Sigmoid colon (tissue), 7 donors: ENCODE measurements around the gene DDX23. TPM values are rescaled to one million over a fixed set of nuclear protein-coding genes. Genes with fewer than 3 reads are reported as not detected.

Experiments
- DNase-seq: peaks from one replicate; pipeline ENCODE4 v3.0.0-alpha.2; 2019
- H3K27ac ChIP-seq, 4 donors: fragments of 200-600 bp; sonication (generic); one replicate each; pipeline ENCODE4 v1.5.1; 2016 to 2019; ENCODE audit warnings: mild to moderate bottlenecking in 1 of 4
- H3K27me3 ChIP-seq, 3 donors: fragments of 200-600 bp; sonication (generic); one replicate each; pipeline ENCODE4 v1.5.1; 2019; ENCODE audit warnings: mild to moderate bottlenecking in 1 of 3
- H3K36me3 ChIP-seq, 4 donors: fragments of 200-600 bp; sonication (generic); one replicate each; pipeline ENCODE4 v1.5.1; 2016 to 2019
- H3K4me1 ChIP-seq, 4 donors: fragments of 200-600 bp; sonication (generic); one replicate each; pipeline ENCODE4 v1.5.1; 2017 to 2019
- H3K4me3 ChIP-seq, 4 donors: fragments of 200-600 bp; sonication (generic); one replicate each; pipeline ENCODE4 v1.5.1; 2017 to 2019; ENCODE audit warnings: mild to moderate bottlenecking in 2 of 4, moderate library complexity in 1 of 4
- H3K9me3 ChIP-seq, 4 donors: fragments of 200-600 bp in 3 of 4; sonication (generic) in 3 of 4; one replicate each; pipeline versions ENCODE4 v1.5.1 to v1.6.1; 2013 to 2019
- CTCF ChIP-seq, 4 experiments: fragments of 450-650 bp in 3 of 4; fragments of 200-600 bp in 1 of 4; IDR thresholded peaks; one replicate each; pipeline ENCODE4 v1.5.1; 2016 to 2019; ENCODE audit warnings: antibody characterized with exemption in 4 of 4, mild to moderate bottlenecking in 3 of 4, moderate library complexity in 2 of 4
- EP300 ChIP-seq, 4 donors: sonication (generic); formaldehyde crosslinking; IDR thresholded peaks; one replicate each; pipeline ENCODE4 v1.6.1; 2017; ENCODE audit warnings: antibody characterized with exemption in 4 of 4
- POLR2A ChIP-seq, 2 donors: fragments of 450-650 bp; IDR thresholded peaks; one replicate each; pipeline ENCODE4 v1.6.1; 2016; ENCODE audit warnings: antibody characterized with exemption in 2 of 2, mild to moderate bottlenecking in 2 of 2, moderate library complexity in 2 of 2
- POLR2AphosphoS5 ChIP-seq, 4 donors: sonication (generic); formaldehyde crosslinking; IDR thresholded peaks; one replicate each; pipeline ENCODE4 v1.6.1; 2017; ENCODE audit warnings: antibody characterized with exemption in 4 of 4
- WGBS, 2 donors: extraction: QIAGEN DNeasy Blood & Tissue Kit; methylation state at CpG; one replicate each; pipeline ENCODE4 v1.1.7; 2013; 5-methylcytosine and 5-hydroxymethylcytosine counted together
- intact Hi-C: fragments of 100-400 bp; cut with DNase I; formaldehyde crosslinking; loops from one replicate; pipeline ENCODE4 v1.15.1; 2023
- polyA plus RNA-seq, 3 donors: library from polyadenylated mRNA; stranded (reverse); fragments of 200-250 nt; gene quantifications; one replicate each; pipeline ENCODE4 v1.2.3, GENCODE V29; 2013
- total RNA-seq, 4 donors: library from RNA; depleted of rRNA; stranded (reverse); fragments of >200 nt; gene quantifications; one replicate each; pipeline ENCODE4 v1.1.0, GENCODE V29; 2016
- donor health status: healthy with polysubstance abuse.
- donor health status: Bipolar disorder and iron deficiency.
- donor health status: healthy.

The DDX23 gene
- 10 to 100 TPM; 52.8 to 91.5 (median 56.3) TPM for total RNA-seq
- polyA plus RNA-seq = 10 to 100 TPM; 32.4 to 72.0 (median 40.7) TPM

DNA sequence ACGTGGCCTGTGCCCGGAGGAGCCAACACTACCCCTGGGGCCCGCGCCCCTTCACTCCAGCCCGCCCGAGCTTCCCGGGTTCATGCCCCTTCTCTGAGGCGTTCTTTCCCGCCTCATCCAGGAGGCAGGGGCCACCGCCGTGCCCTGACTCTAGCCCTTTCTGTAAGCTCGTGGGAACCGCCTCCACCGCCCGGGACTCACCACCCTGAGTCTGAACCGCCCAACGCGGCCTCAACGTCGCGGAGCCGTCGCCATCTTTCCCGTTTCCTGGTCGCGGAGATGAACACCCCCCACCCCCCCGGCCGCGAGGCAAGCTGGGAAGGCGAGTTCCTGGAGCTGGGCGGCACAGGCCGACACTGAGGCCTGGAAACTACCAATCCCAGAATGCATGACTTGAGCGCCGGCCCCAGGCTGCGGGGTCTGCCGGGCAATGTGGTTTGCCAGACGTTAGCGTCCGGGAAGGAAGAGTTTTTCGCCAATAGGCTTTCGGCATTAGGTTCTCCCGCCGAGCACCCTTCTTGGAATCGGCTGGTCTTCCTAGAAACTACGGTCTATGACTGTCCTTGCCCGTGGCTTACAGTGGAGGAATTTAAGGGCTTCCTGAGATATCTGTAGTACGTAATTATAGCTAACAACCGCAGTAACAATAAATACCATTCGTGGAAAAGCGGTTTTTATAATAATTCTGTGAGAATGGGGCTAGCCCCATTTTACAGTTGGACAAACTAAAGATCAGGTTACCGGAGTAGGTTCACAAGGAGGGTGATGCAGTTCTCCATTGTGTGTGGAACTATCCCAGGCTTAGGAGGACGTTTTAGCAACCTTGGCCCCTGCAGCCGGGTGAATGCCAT lies at the start of gene DDX23:
TSS of gene DDX23 (minus strand) at position 281 of the 851 bp plus-strand sequence. CDS start 6,381 bp downstream, outside the sequence.
- TF ChIP-seq POLR2AphosphoS5 (IDR thresholded peaks at IDR 0.05) = peak; percentile 23 to 87 (median 73)
- TF ChIP-seq EP300 (IDR thresholded peaks at IDR 0.05) = peak in 2 of 4 donors; percentile 63 to 82
- no peak for TF ChIP-seq CTCF (IDR thresholded peaks at IDR 0.05)
- no peak for TF ChIP-seq POLR2A (IDR thresholded peaks at IDR 0.05)
- Histone ChIP-seq H3K4me3 (peak within 1 kb of the TSS; percentile 64 to 92 (median 85)), H3K4me1 (peaks cover 0 to 33% (median 24%) of the 10 kb centered on the region in 4 donors), H3K36me3 (peaks cover 0 to 10% (median 0%) of the 10 kb centered on the region in 4 donors), H3K27me3 (no peaks in the 10 kb centered on the region), H3K9me3 (no peaks in the 10 kb centered on the region), H3K27ac (peak within 1 kb of the TSS; percentile 80 to 89 (median 86))
- DNase-seq = peak; percentile 97
- WGBS, 2 donors = 0% methylated on average over 53 of the region's 53 CpGs
- intact Hi-C loops = no loop called here

DNA sequence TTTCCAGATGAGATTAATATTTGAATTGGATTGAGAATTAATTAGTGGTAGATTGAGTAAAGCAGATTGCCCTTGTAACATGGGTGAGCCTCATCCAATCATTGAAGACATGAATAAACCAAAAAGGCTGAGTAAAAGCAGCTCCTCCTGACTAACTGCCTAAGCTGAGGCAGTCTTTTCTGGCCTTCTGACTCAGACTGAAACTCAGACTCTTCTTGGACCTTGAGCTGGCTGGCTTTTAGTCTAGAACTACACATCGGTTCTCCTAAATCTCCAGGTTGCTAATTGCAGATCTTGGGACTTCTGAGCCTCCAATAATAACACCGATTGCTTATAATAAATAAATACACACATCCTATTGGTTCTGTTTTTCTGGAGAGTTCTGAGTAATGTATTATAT lies 49.3 kb upstream of the DDX23 start:
- H3K4me1 ChIP-seq = peaks cover 0 to 8% (median 2%) of the 10 kb centered on the region in 4 donors
- H3K27me3 ChIP-seq = peaks cover 0 to 4% (median 0%) of the 10 kb centered on the region in 3 donors
- WGBS, 2 donors = 81 to 84% methylated on average over 2 of the region's 2 CpGs
- TF ChIP-seq CTCF (IDR thresholded peaks at IDR 0.05) (no peak), POLR2AphosphoS5 (IDR thresholded peaks at IDR 0.05) (no peak), POLR2A (IDR thresholded peaks at IDR 0.05) (no peak), EP300 (IDR thresholded peaks at IDR 0.05) (no peak)
- no peak overlapping the region for H3K27ac ChIP-seq
- no peak for DNase-seq
- H3K9me3 ChIP-seq = no peaks in the 10 kb centered on the region
- intact Hi-C loops = loop anchor here (5.0 kb wide), 1 partner anchor 36 kb away; no protein-coding TSS in a partner anchor
- no peaks in the 10 kb centered on the region for H3K36me3 ChIP-seq
- no peak overlapping the region for H3K4me3 ChIP-seq

DNA sequence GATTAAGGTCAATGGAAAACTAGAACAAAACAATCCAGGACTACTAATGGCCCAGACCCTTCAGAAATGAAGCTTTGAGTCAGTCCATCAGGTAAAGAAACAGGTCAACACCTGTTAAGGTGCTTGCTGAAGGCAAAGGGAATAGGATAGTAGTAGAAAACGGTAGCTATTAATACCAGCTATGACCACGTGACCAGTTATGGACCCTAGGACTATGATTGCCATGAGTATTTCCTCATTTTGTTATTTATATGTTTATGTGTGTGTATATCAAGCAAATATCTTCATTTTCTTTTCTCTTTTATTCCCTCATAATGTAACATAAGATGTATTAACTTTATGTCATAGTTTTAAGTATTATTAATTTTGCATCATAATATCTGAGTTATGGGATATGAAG lies 47.7 kb upstream of the DDX23 start:
- no peaks in the 10 kb centered on the region for H3K9me3 ChIP-seq
- DNase-seq = no peak
- peaks cover 0 to 4% (median 0%) of the 10 kb centered on the region in 3 donors for H3K27me3 ChIP-seq
- H3K36me3 ChIP-seq = no peaks in the 10 kb centered on the region
- intact Hi-C loops = loop anchor here (5.0 kb wide), 1 partner anchor 38 kb away; no protein-coding TSS in a partner anchor
- TF ChIP-seq EP300 (IDR thresholded peaks at IDR 0.05) = no peak
- TF ChIP-seq POLR2AphosphoS5 (IDR thresholded peaks at IDR 0.05) = no peak
- TF ChIP-seq CTCF (IDR thresholded peaks at IDR 0.05) = no peak
- no peak for TF ChIP-seq POLR2A (IDR thresholded peaks at IDR 0.05)
- 60 to 83% methylated on average over 2 of the region's 2 CpGs for WGBS, 2 donors
- peaks cover 0 to 8% (median 2%) of the 10 kb centered on the region in 4 donors for H3K4me1 ChIP-seq
- no peak overlapping the region for H3K27ac ChIP-seq
- H3K4me3 ChIP-seq = no peak overlapping the region

- TF ChIP-seq EP300 (IDR thresholded peaks at IDR 0.05) (no peak), CTCF (IDR thresholded peaks at IDR 0.05) (no peak), POLR2AphosphoS5 (IDR thresholded peaks at IDR 0.05) (no peak), POLR2A (IDR thresholded peaks at IDR 0.05) (no peak)
- WGBS, 2 donors = 80 to 84% methylated on average over 1 of the region's 1 CpG
- intact Hi-C loops = no loop called here
Observed at GRCh38 chr12:48894271-48894670, 42.3 kb upstream of the DDX23 start.

More at GRCh38 chr12:48894271-48894670, 42.3 kb upstream of the DDX23 start:
- Histone ChIP-seq H3K36me3 (no peaks in the 10 kb centered on the region), H3K4me1 (peaks cover 0 to 9% (median 5%) of the 10 kb centered on the region in 4 donors), H3K27me3 (peaks cover 0 to 9% (median 0%) of the 10 kb centered on the region in 3 donors), H3K4me3 (no peak overlapping the region), H3K27ac (no peak overlapping the region), H3K9me3 (no peaks in the 10 kb centered on the region)
- DNase-seq = no peak
